Measurements from ENCODE around the gene MYOC.

MYOC gene

DNA sequence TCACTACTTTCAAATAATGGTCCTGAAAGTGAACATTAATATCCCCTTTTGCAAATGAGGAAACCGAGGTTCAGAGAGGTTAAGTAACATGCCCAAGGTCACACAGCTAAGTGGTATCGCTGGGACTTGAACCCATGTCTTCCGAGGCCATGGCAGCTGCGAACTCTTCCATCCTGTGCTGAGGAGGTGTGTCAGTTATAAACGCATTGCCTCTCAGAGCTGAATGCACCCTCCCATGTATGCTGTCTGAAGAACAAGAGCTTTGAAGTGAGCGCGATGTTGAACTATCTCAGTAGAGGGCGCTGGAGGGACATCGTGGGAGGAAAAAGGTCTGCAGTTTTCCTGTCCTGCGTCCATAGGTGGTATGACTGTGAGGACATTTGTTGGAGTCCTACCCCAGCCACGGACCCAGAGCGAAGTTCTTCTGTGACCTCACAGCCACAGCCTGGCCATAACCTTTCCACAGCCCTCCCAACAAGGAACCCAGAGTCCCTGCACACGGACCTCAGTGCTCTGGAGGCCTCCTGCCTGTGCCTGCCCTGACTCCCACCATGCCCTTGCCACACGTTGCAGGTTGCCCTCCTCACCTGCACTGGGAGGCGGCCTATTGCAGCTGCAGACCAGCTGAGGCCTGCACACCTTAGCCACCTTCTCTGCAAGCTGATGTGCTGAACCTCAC is 7.5 kb downstream of the MYOC start:
- peak; percentile 18 for TF ChIP-seq FOXP2 (optimal IDR thresholded peaks at IDR 0.05; ENCODE audit: borderline replicate concordance, extremely low read depth, extremely low read length, insufficient read depth)
- TF ChIP-seq POLR2AphosphoS5 (IDR thresholded peaks at IDR 0.05; ENCODE audit: low read depth, low read length): no peak
- no peak for TF ChIP-seq SIN3A (IDR thresholded peaks at IDR 0.05; ENCODE audit: borderline replicate concordance, insufficient read depth, low read length)
- TF ChIP-seq, protein P1, sequence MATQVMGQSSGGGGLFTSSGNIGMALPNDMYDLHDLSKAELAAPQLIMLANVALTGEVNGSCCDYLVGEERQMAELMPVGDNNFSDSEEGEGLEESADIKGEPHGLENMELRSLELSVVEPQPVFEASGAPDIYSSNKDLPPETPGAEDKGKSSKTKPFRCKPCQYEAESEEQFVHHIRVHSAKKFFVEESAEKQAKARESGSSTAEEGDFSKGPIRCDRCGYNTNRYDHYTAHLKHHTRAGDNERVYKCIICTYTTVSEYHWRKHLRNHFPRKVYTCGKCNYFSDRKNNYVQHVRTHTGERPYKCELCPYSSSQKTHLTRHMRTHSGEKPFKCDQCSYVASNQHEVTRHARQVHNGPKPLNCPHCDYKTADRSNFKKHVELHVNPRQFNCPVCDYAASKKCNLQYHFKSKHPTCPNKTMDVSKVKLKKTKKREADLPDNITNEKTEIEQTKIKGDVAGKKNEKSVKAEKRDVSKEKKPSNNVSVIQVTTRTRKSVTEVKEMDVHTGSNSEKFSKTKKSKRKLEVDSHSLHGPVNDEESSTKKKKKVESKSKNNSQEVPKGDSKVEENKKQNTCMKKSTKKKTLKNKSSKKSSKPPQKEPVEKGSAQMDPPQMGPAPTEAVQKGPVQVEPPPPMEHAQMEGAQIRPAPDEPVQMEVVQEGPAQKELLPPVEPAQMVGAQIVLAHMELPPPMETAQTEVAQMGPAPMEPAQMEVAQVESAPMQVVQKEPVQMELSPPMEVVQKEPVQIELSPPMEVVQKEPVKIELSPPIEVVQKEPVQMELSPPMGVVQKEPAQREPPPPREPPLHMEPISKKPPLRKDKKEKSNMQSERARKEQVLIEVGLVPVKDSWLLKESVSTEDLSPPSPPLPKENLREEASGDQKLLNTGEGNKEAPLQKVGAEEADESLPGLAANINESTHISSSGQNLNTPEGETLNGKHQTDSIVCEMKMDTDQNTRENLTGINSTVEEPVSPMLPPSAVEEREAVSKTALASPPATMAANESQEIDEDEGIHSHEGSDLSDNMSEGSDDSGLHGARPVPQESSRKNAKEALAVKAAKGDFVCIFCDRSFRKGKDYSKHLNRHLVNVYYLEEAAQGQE (IDR thresholded peaks at IDR 0.05; ENCODE audit: insufficient read depth in 1 of 2, low read depth in 2 of 2, low read length in 2 of 2): no peak

DNA sequence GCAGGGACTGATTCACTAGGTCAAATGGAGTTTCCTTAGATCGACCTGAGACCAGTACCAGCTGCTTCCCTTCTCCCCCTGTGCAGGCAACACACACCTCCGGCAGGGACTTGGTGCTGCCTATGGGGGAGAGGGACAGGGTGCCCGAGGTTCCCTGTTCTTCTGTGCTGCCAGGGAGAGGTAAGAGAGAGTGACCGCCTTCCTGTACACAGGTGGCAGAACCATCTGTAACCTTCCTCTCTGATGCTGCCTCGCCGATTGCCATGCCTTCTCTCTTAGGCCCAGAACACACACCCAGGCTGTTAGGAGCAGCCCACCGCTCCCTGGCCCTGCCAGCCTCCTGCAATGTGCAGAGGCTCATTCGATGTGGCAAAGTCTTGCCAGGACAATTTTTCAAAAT is 9.3 kb downstream of the MYOC start:
- TF ChIP-seq SIN3A (IDR thresholded peaks at IDR 0.05; ENCODE audit: borderline replicate concordance, insufficient read depth, low read length) (no peak), POLR2AphosphoS5 (IDR thresholded peaks at IDR 0.05; ENCODE audit: low read depth, low read length) (no peak)

DNA sequence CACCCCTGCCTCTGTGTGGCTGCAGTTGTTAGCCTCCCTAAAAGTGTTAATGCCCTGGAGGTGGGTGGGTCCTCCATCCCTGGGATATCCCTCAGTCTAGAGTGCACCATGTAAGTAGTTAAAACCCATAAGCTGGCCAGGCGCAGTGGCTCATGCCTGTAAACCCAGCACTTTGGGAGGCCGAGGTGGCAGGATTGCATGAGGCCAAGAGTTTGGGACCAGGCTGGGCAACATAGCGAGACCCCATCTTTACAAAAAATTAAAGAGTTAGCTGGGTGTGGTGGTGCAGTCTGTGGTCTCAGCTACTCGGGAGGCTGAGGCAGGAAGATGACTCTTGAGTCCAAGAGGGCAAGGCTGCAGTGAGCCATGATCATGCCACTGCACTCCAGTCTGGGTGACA is 10.3 kb downstream of the MYOC start:
- no peak for TF ChIP-seq POLR2AphosphoS5 (IDR thresholded peaks at IDR 0.05; ENCODE audit: low read depth, low read length)
- no peak for TF ChIP-seq TAF1 (IDR thresholded peaks at IDR 0.05; ENCODE audit: borderline replicate concordance, insufficient read depth, low read length)
- no peak for TF ChIP-seq SIN3A (IDR thresholded peaks at IDR 0.05; ENCODE audit: borderline replicate concordance, insufficient read depth, low read length)
- TF ChIP-seq FOXP2 (optimal IDR thresholded peaks at IDR 0.05; ENCODE audit: borderline replicate concordance, extremely low read depth, extremely low read length, insufficient read depth): no peak
- TF ChIP-seq, protein P1 (IDR thresholded peaks at IDR 0.05; ENCODE audit: insufficient read depth in 1 of 2, low read depth in 2 of 2, low read length in 2 of 2): no peak

DNA sequence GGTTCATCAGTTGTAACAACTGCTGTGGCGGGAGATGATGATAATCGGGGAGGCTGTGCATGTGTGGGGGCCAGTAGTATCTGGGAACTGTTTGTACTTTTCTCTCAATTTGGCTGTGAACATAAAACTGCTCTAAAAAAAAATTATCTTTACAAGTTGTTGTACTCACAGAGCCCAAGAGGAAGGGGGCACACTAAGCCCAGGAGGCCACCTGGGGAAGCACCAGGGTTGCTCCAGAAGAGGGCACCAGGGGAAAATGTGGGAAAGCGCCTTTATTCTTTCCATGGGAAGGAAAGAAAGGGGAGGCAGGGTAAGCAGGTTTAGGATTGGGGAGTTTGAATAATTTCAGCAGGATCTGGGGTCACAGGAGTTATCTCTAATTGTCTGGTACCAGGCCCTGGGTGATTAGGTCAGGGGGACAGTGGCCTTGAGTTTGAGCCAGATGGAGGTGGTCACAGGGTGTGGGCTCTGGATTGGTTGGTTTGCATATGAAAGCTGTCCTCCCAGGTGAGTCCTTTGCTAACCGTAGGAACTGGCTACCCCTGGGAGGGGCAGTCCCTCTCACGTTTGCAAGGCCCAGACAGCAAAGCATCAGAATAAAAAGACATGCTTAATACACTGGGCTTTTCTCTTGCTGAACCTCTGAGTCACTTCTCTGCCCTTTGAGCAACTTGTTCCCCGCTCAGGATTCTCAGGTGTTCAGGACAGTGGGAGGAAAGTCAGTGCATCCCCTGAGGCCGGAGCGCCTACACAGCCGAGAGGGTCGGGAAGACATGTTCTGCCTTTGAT is 11.2 kb downstream of the MYOC start:
- TF ChIP-seq, protein P1 (IDR thresholded peaks at IDR 0.05; ENCODE audit: insufficient read depth in 1 of 2, low read depth in 2 of 2, low read length in 2 of 2): no peak
- TF ChIP-seq SIN3A (IDR thresholded peaks at IDR 0.05; ENCODE audit: borderline replicate concordance, insufficient read depth, low read length) (no peak), TAF1 (IDR thresholded peaks at IDR 0.05; ENCODE audit: borderline replicate concordance, insufficient read depth, low read length) (no peak), FOXP2 (optimal IDR thresholded peaks at IDR 0.05; ENCODE audit: borderline replicate concordance, extremely low read depth, extremely low read length, insufficient read depth) (no peak), POLR2AphosphoS5 (IDR thresholded peaks at IDR 0.05; ENCODE audit: low read depth, low read length) (no peak)

DNA sequence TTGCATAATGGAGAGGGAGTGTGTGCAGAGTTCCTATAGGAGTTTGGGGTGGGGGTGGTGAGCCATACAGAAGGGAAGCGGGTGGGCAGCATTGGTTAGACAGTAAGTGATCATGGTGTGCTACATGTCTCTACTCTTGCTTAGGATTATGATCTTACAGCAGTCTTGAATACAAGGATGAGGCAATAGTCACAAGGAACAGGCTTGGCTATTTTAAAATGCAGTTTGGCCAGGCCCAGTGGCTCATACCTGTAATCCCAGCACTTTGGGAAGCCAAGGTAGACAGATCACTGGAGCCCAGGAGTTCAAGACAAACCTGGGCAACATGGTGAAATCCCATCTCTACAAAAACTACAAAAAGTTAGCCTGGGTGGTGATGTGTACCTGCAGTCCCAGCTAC is 12.3 kb downstream of the MYOC start:
- no peak for TF ChIP-seq FOXP2 (optimal IDR thresholded peaks at IDR 0.05; ENCODE audit: borderline replicate concordance, extremely low read depth, extremely low read length, insufficient read depth)
- TF ChIP-seq SIN3A (IDR thresholded peaks at IDR 0.05; ENCODE audit: borderline replicate concordance, insufficient read depth, low read length): no peak
- no peak for TF ChIP-seq TAF1 (IDR thresholded peaks at IDR 0.05; ENCODE audit: borderline replicate concordance, insufficient read depth, low read length)
- no peak for TF ChIP-seq POLR2AphosphoS5 (IDR thresholded peaks at IDR 0.05; ENCODE audit: low read depth, low read length)

Measured in PFSK-1 (cell line).